GM13976 (cell line): ENCODE data around the gene CD276.

Experiments used
- DNase-seq: peaks from one replicate; pipeline ENCODE4 v3.0.0; 2012; ENCODE audit warnings: low spot score
- in situ Hi-C: fragments of 300-500 bp; cut with MboI; formaldehyde crosslinking; loops from one replicate; pipeline ENCODE4 v1.12.0; 2022; ENCODE audit warnings: low sequenced_read_pairs, mixed read lengths, inconsistent platforms; ENCODE audit not compliant: unreplicated experiment
- TF ChIP-seq, protein P1 (sequence below): IDR thresholded peaks from 2 replicates; pipeline ENCODE4 v1.5.1; 2012; ENCODE audit warnings: borderline replicate concordance, mild to moderate bottlenecking; ENCODE audit not compliant: insufficient read depth; ENCODE audit errors: extremely low read depth, missing control alignments, control extremely low read depth

CD276 gene

DNA sequence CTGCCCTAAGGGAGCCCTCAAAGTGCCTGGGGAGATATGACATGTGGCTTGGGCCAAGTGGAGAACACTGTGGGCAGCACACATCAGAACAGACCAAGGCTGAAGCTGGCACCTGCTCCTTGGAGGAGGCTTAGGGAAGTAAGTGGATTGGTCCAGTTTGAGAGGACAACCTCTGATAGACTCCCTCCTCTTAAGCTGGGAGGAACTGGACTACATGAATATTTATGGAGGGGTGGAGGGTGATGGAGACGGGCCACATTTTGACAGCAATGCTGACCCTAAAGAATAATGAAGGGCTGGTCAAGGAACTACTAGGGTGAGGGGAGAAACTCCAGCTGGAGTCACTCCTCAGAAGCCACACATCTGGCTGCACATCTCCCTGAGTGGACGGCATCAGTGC, 6.5 kb upstream of the CD276 start:
- TF ChIP-seq, protein P1, sequence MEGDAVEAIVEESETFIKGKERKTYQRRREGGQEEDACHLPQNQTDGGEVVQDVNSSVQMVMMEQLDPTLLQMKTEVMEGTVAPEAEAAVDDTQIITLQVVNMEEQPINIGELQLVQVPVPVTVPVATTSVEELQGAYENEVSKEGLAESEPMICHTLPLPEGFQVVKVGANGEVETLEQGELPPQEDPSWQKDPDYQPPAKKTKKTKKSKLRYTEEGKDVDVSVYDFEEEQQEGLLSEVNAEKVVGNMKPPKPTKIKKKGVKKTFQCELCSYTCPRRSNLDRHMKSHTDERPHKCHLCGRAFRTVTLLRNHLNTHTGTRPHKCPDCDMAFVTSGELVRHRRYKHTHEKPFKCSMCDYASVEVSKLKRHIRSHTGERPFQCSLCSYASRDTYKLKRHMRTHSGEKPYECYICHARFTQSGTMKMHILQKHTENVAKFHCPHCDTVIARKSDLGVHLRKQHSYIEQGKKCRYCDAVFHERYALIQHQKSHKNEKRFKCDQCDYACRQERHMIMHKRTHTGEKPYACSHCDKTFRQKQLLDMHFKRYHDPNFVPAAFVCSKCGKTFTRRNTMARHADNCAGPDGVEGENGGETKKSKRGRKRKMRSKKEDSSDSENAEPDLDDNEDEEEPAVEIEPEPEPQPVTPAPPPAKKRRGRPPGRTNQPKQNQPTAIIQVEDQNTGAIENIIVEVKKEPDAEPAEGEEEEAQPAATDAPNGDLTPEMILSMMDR, result no peak
- no peak for DNase-seq
- in situ Hi-C loops, result loop anchor here (25.0 kb wide), 1 partner anchor 365 kb away; no protein-coding TSS in a partner anchor

DNA sequence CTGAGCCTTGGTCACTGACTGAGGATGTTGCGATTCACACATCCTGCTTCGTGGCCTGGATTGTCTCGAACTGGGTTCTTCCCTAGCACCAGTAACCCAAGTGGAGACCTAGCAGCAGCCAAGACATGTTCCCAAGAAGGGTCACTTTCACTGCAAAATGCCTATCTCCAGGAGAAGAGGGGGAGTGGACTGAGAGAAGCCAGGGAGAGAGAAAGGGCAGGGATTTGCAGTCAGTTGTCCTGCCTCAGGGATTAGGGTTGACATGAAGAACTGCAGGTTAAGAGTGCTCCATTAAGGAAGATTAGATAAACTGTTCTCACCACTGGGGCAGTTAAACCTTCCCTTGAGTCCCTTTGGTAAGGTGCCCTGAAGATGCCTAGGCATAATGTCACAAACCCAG, 5.7 kb upstream of the CD276 start:
- TF ChIP-seq, protein P1, result no peak
- in situ Hi-C loops, result loop anchor here (25.0 kb wide), 1 partner anchor 366 kb away; no protein-coding TSS in a partner anchor
- no peak for DNase-seq

DNA sequence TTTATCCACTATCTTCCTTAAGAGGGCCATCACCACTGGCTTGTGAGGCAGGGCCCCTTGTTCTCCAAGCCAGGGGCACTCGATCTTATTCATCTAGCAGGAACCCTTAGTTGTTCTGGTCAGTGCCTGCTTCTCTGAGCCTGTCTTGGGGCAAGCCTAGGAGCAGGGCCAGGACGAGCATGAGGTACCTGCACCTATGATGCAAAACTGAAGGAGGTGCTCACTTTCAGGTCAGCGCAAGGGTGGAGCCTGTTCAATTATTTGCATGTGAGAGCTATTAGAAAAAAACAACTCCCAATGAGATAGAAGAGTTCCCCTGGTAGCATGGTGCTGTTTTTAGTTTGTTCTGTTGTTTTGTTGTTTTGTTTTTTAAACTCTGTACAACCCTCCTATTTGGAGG, 5.0 kb upstream of the CD276 start:
- in situ Hi-C loops, result loop anchor here (25.0 kb wide), 1 partner anchor 367 kb away; no protein-coding TSS in a partner anchor
- TF ChIP-seq, protein P1, result no peak
- no peak for DNase-seq

DNA sequence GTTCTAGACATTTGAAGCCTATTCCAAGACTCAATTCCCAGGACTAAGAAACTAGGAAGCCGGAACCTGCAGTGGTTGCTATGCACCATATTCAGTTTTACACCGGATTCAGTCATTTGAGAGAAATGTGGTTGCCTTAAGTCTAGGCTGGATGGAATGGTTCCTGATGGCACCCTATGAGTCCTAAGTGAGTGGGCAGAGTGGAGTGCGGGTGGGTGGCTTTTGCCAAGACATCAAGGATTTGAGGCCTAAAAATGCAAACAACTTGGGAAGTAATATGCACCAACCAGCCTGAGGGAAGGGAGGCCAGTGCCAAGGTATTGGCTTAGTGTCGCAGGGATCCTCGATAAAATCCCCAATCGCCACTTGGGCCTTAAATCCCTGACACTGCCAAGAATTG, 4.2 kb upstream of the CD276 start:
- TF ChIP-seq, protein P1, result no peak
- in situ Hi-C loops, result loop anchor here (25.0 kb wide), 1 partner anchor 368 kb away; no protein-coding TSS in a partner anchor
- no peak for DNase-seq

DNA sequence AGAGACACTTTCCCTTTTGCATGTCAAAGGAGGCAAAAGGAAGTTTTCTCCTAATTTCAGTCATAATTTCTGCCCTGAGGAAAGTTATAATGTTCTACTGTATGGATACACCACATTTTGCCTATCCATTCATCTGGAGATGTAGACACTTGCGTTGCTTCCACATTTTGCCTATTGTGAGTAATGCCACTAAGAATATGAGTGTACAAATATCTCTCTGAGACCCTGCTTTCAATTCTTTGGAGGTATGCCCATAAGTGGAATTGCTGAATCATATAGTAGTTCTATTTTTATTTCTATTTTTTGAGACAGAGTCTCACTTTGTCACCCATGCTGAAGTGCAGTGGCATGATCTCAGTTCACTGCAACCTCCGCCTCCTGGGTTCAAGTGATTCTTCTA, 3.6 kb upstream of the CD276 start:
- in situ Hi-C loops, result loop anchor here (25.0 kb wide), 1 partner anchor 368 kb away; no protein-coding TSS in a partner anchor
- no peak for DNase-seq
- TF ChIP-seq, protein P1, result no peak

DNA sequence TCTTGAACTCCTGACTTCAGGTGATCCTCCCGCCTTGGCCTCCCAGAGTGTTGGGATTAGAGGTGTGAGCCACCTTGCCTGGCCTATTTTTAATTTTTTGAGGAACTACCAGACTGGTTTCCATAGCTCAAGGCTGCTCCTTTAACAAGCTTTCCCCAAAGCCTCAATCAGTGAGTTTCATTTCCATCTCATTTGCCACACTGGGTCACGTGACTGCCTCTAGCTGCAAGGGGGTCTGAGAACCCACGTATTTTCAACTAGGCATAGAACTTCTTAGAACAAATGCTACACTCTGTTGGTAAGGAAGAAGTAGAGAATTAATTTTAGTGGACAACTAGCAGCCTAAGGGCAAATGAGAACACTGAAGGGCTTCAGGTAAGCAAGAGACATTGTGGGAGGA, 3.1 kb upstream of the CD276 start:
- in situ Hi-C loops, result loop anchor here (25.0 kb wide), 1 partner anchor 369 kb away; no protein-coding TSS in a partner anchor
- TF ChIP-seq, protein P1, result no peak

DNA sequence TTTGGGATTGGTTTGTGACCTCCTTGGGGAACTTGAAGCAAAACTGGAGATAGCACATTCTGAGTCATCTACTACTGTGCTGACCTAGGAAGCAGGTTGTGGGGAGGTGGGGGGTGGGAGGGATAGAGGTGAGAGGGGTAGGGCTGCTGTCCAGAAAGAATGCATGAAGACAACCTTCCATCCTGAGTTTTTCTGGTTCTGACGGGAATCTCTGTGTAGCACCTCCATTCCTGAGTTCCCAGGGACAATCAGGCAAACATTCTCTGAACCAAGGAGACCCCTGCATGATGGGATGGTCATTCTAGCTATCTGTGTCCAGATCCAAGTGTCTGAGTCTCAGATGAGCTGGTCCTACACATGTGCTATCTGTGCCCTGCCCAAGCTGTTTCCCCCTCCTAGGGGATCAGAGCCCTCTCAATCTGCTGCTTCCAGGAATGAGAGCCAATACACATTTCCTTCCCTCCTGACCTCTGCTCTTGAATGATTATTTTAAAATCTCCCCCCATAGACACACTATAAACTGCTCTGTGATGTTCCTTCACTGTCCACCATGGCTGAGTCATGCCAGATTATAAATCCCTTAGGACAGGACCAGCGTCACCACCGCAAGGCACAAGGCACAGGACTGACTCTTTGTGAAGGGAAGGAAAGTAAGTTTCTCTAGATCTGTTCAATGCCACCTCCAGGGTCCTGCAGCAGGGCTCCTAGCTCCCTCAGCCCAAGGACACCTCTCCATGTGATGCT, 2.2 kb upstream of the CD276 start:
- TF ChIP-seq, protein P1, result no peak
- DNase-seq, result no peak
- in situ Hi-C loops, result loop anchor here (25.0 kb wide), 1 partner anchor 370 kb away; no protein-coding TSS in a partner anchor

More for the DNA sequence above, 3.1 kb upstream of the CD276 start:
- DNase-seq, result no peak
